Endodermal cell (in vitro differentiated cells): ENCODE data around the gene SLC18B1. TPM values are rescaled to one million over a fixed set of nuclear protein-coding genes. Genes with fewer than 3 reads are reported as not detected.

Experiments used
- DNase-seq: peaks from one replicate; pipeline ENCODE4 v3.0.0-alpha.2; 2017
- H3K27ac ChIP-seq: 2 replicates; pipeline ENCODE4 v1.5.1; 2013; ENCODE audit warnings: mild to moderate bottlenecking, low read depth, low read length, moderate library complexity
- H3K27me3 ChIP-seq: 2 replicates; pipeline ENCODE4 v1.6.1; 2013; ENCODE audit warnings: mild to moderate bottlenecking, low read length, moderate library complexity; ENCODE audit not compliant: insufficient read depth, control insufficient read depth, poor library complexity, severe bottlenecking
- H3K36me3 ChIP-seq: 2 replicates; pipeline ENCODE4 v1.7.0; 2013; ENCODE audit warnings: mild to moderate bottlenecking, low read length, moderate library complexity; ENCODE audit not compliant: control insufficient read depth, insufficient read depth
- H3K4me1 ChIP-seq: one replicate; pipeline ENCODE4 v1.7.0; 2013; ENCODE audit warnings: low read length; ENCODE audit not compliant: control insufficient read depth, insufficient read depth
- H3K4me3 ChIP-seq: 2 replicates; pipeline ENCODE4 v1.5.1; 2013; ENCODE audit warnings: mild to moderate bottlenecking, low read length, moderate library complexity
- H3K9ac ChIP-seq: 2 replicates; pipeline ENCODE4 v1.6.1; 2013; ENCODE audit warnings: mild to moderate bottlenecking, low read length, moderate library complexity; ENCODE audit not compliant: poor library complexity, severe bottlenecking; ENCODE audit errors: extremely low read depth
- H3K9me3 ChIP-seq: 2 replicates; pipeline ENCODE4 v1.6.1; 2013; ENCODE audit warnings: mild to moderate bottlenecking, low read length, moderate library complexity; ENCODE audit not compliant: control insufficient read depth
- H3K27ac Mint-ChIP-seq: 2 replicates; pipeline ENCODE4 v1.8.0; 2020; ENCODE audit warnings: mixed read lengths
- H3K27me3 Mint-ChIP-seq: 2 replicates; pipeline ENCODE4 v1.8.0; 2021; ENCODE audit warnings: mild to moderate bottlenecking, mixed read lengths; ENCODE audit not compliant: insufficient read depth
- H3K36me3 Mint-ChIP-seq: 2 replicates; pipeline ENCODE4 v1.8.0; 2020; ENCODE audit warnings: low read depth, mixed read lengths
- H3K4me1 Mint-ChIP-seq: 2 replicates; pipeline ENCODE4 v1.8.0; 2020; ENCODE audit warnings: mixed read lengths
- H3K4me3 Mint-ChIP-seq: 2 replicates; pipeline ENCODE4 v1.8.0; 2020; ENCODE audit warnings: mild to moderate bottlenecking, moderate library complexity, mixed read lengths
- H3K9me3 Mint-ChIP-seq: 2 replicates; pipeline ENCODE4 v1.8.0; 2020; ENCODE audit warnings: mild to moderate bottlenecking, mixed read lengths
- WGBS, 2 experiments: methylation state at CpG; one replicate each; pipeline versions ENCODE4 v1.1.5 to v1.1.7; 2013; ENCODE audit warnings: missing lambda C conversion rate in 2 of 2, mixed read lengths in 1 of 2; ENCODE audit not compliant: insufficient coverage in 1 of 2, insufficient read length in 1 of 2; 5-methylcytosine and 5-hydroxymethylcytosine counted together
- total RNA-seq, 2 donors: library from RNA; stranded (reverse); fragmentation: NEBNext Ultra II Directional in 1 of 2; extraction: Animal tissue kit (Norgen Biotek cat#: 25700) in 1 of 2; gene quantifications; 2 replicates in 1 of 2; 3 replicates in 1 of 2; pipeline ENCODE4 v1.2.1, GENCODE V29; 2021
- TF ChIP-seq, protein P1 (sequence below): fragments of 200-600 bp; sonication (generic); conservative IDR thresholded peaks from 2 replicates; pipeline ENCODE4 v1.5.0; 2021; ENCODE audit warnings: antibody characterized with exemption, mild to moderate bottlenecking

Gene SLC18B1
- total RNA-seq, 2 donors from 2014 or later = 10.9 to 15.3 TPM

DNA sequence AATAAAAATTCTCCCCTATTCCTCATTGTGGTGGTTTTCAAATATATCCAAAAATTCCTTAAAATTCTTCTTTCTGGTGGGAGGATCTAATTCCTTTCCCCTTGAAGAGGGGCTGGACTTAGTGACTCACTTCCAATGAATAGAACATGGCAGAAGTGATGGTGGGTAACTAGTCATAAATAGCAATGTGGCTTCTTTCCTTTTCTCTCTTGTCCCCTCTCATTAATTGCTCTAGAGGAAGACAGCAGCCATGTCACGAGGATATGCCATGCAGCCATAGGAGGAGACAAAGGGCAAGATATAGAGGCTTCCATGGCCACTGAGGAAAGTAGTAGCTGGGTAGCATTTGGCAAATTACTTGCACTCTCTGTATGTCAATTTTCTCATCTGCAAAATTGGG lies 46.6 kb downstream of the SLC18B1 start:
- Histone ChIP-seq H3K27me3 (no peaks in the 10 kb centered on the region), H3K27ac (no peak overlapping the region), H3K9ac (no peak overlapping the region), H3K4me3 (no peak overlapping the region), H3K36me3 (no peaks in the 10 kb centered on the region), H3K4me1 (no peaks in the 10 kb centered on the region), H3K9me3 (no peaks in the 10 kb centered on the region)
- Mint-ChIP-seq H3K4me1 (no peaks in the 10 kb centered on the region), H3K27me3 (no peaks in the 10 kb centered on the region), H3K27ac (no peak overlapping the region), H3K4me3 (no peak overlapping the region), H3K36me3 (no peaks in the 10 kb centered on the region), H3K9me3 (no peaks in the 10 kb centered on the region)
- 94 to 100% methylated on average over 1 of the region's 1 CpG for WGBS, 2 experiments
- TF ChIP-seq, protein P1, sequence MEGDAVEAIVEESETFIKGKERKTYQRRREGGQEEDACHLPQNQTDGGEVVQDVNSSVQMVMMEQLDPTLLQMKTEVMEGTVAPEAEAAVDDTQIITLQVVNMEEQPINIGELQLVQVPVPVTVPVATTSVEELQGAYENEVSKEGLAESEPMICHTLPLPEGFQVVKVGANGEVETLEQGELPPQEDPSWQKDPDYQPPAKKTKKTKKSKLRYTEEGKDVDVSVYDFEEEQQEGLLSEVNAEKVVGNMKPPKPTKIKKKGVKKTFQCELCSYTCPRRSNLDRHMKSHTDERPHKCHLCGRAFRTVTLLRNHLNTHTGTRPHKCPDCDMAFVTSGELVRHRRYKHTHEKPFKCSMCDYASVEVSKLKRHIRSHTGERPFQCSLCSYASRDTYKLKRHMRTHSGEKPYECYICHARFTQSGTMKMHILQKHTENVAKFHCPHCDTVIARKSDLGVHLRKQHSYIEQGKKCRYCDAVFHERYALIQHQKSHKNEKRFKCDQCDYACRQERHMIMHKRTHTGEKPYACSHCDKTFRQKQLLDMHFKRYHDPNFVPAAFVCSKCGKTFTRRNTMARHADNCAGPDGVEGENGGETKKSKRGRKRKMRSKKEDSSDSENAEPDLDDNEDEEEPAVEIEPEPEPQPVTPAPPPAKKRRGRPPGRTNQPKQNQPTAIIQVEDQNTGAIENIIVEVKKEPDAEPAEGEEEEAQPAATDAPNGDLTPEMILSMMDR = no peak
- DNase-seq = no peak

DNA sequence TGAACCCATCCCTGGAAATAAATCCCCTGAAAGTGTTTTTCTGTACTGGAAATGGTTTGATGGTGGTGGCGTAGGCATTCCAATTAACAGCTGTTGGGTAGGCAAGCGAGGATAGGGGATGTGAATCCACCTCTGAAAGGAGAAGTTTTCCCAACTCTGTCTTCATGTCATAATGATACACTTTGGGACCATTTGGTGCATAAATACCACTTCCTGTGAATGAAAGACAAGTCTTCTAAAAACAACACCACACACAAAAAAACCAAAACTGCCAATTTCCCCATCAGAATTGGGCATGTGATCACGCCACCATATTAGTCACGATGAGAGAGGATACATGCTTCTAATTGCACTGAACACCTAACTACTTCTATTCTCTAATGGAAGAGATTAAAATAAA lies 47.1 kb downstream of the SLC18B1 start:
- no peaks in the 10 kb centered on the region for H3K27me3 ChIP-seq
- Mint-ChIP-seq H3K4me1 (no peaks in the 10 kb centered on the region), H3K27me3 (no peaks in the 10 kb centered on the region), H3K36me3 (no peaks in the 10 kb centered on the region), H3K4me3 (no peak overlapping the region), H3K9me3 (no peaks in the 10 kb centered on the region), H3K27ac (no peak overlapping the region)
- TF ChIP-seq, protein P1 = no peak
- no peak for DNase-seq
- no peak overlapping the region for H3K4me3 ChIP-seq
- no peaks in the 10 kb centered on the region for H3K36me3 ChIP-seq
- no peak overlapping the region for H3K9ac ChIP-seq
- H3K9me3 ChIP-seq = no peaks in the 10 kb centered on the region
- WGBS, 2 experiments = 97 to 100% methylated on average over 1 to 4 of the region's 4 CpGs
- no peak overlapping the region for H3K27ac ChIP-seq
- no peaks in the 10 kb centered on the region for H3K4me1 ChIP-seq

DNA sequence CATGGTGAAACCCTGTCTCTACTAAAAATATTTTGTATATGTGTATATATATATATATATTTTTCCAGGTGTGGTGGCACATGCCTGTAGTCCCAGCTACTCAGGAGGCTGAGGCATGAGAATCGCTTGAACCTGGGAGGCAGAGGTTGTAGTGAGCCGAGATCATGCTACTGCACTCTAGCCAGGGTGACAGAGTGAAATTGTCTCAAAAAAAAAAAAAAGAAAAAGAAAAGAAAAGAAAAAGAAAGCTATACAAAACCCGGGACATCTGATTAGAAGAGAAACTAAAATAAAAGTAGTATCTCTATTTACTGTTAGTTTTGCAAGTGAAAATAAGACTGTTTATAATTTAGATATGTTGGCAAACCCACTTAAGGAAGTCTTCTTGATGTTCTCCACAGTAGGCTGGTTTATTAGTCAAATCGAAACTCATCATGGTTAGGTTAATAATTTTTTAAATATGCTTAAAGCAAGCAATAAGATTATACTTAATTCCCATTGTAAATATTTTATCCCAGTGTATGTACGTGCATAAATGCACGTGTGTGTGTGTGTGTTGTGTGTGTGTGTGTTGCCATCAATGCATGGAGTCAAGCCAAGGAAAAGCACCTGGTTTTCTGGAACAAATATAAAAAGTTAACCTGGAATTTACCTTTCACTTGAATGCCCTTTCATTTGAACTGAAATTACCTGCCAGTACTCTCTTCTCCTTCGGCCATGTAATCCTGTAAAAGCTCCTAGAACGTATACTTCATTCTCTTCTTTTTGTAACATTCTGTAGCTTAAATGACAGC lies 47.8 kb downstream of the SLC18B1 start:
- 88 to 100% methylated on average over 4 to 8 of the region's 8 CpGs for WGBS, 2 experiments
- no peaks in the 10 kb centered on the region for H3K27me3 Mint-ChIP-seq
- H3K9ac ChIP-seq = no peak overlapping the region
- no peak overlapping the region for H3K4me3 Mint-ChIP-seq
- H3K9me3 ChIP-seq = no peaks in the 10 kb centered on the region
- H3K4me1 ChIP-seq = no peaks in the 10 kb centered on the region
- TF ChIP-seq, protein P1 = no peak
- H3K27ac Mint-ChIP-seq = no peak overlapping the region
- no peaks in the 10 kb centered on the region for H3K36me3 ChIP-seq
- DNase-seq = no peak
- no peaks in the 10 kb centered on the region for H3K4me1 Mint-ChIP-seq
- H3K27ac ChIP-seq = no peak overlapping the region
- no peak overlapping the region for H3K4me3 ChIP-seq
- no peaks in the 10 kb centered on the region for H3K27me3 ChIP-seq
- no peaks in the 10 kb centered on the region for H3K36me3 Mint-ChIP-seq
- H3K9me3 Mint-ChIP-seq = no peaks in the 10 kb centered on the region
